A549 (cell line): Measurements from ENCODE around the gene CAMK2N2. TPM values are rescaled to one million over a fixed set of nuclear protein-coding genes. Genes with fewer than 3 reads are reported as not detected.

ENCODE experiments used
- ATAC-seq, 2 experiments: fragments of 200-7000 bp in 1 of 2; fragments of >200 bp in 1 of 2; cut with Nextera tagmentation in 1 of 2; cut with Tn5 transposase in 1 of 2; 3 replicates each; pipeline versions ENCODE4 v1.8.0 to v1.9.1; 2018 to 2020; ENCODE audit warnings: mild to moderate bottlenecking in 1 of 2, moderate library complexity in 1 of 2
- CTCF ChIA-PET: fragments of 300-600 bp; sonication (Branson Sonifier 250); formaldehyde crosslinking; extraction: SDS; loops from one replicate; lab custom pipeline; 2021; ENCODE audit warnings: antibody characterized with exemption, inconsistent platforms; lab: Yijun Ruan, JAX
- POLR2A ChIA-PET: fragments of 350-600 bp; formaldehyde crosslinking; extraction: SDS; loops from one replicate; lab custom pipeline; 2021; ENCODE audit warnings: antibody characterized with exemption, inconsistent platforms; lab: Yijun Ruan, JAX
- DNase-seq, 2 experiments: peaks; one replicate each; pipeline versions ENCODE4 v3.0.0 to v3.0.0-alpha.2; 2011 to 2016; ENCODE audit warnings: low read depth in 1 of 2, low spot score in 1 of 2
- FAIRE-seq: peaks from 2 replicates; lab custom pipeline; 2011; peaks lifted over from hg19 to GRCh38; lab: Jason Lieb, UNC
- H3K27ac ChIP-seq, 2 experiments: fragments of >200 bp; sonication (Bioruptor Twin); formaldehyde crosslinking; 3 replicates each; pipeline ENCODE4 v1.5.1; 2016 to 2017
- H3K4me1 ChIP-seq: fragments of >200 bp; sonication (Bioruptor Twin); formaldehyde crosslinking; 3 replicates; pipeline ENCODE4 v1.6.1; 2016
- H3K4me2 ChIP-seq: fragments of >200 bp; sonication (Bioruptor Twin); formaldehyde crosslinking; 3 replicates; pipeline ENCODE4 v1.6.1; 2016
- H3K4me3 ChIP-seq: fragments of >200 bp; sonication (Bioruptor Twin); formaldehyde crosslinking; 3 replicates; pipeline ENCODE4 v1.5.1; 2016
- H3K9me3 ChIP-seq: fragments of >200 bp; sonication (Bioruptor Twin); formaldehyde crosslinking; 3 replicates; pipeline ENCODE4 v1.6.1; 2016
- CTCF ChIP-seq: fragments of >200 bp; sonication (Bioruptor Twin); formaldehyde crosslinking; IDR thresholded peaks from 3 replicates; pipeline ENCODE4 v1.5.1; 2016
- E2F6 ChIP-seq: IDR thresholded peaks from 2 replicates; pipeline ENCODE4 v1.6.1; 2012; ENCODE audit warnings: low read depth, borderline replicate concordance
- EHF ChIP-seq: fragments of 250-450 bp; sonication (Bioruptor Pico); IDR thresholded peaks from 2 replicates; pipeline ENCODE4 v1.5.0; 2020; ENCODE audit warnings: mild to moderate bottlenecking
- ELK1 ChIP-seq: fragments of 150-350 bp; IDR thresholded peaks from 2 replicates; pipeline ENCODE4 v1.6.1; 2014; ENCODE audit warnings: low read depth, mild to moderate bottlenecking, low read length
- ESRRA ChIP-seq: fragments of 150-350 bp; IDR thresholded peaks from 2 replicates; pipeline ENCODE4 v1.6.1; 2014; ENCODE audit warnings: mild to moderate bottlenecking, low read length, borderline replicate concordance
- FOSL2 ChIP-seq, 2 experiments: fragments of 450-650 bp in 1 of 2; fragments of >200 bp in 1 of 2; sonication (Bioruptor Twin) in 1 of 2; formaldehyde crosslinking; IDR thresholded peaks; 2 replicates each; pipeline versions ENCODE4 v1.5.0 to v1.6.1; 2016 to 2020; ENCODE audit warnings: mild to moderate bottlenecking in 1 of 2, moderate library complexity in 1 of 2
- HDAC2 ChIP-seq: fragments of 200-600 bp; sonication (generic); IDR thresholded peaks from 2 replicates; pipeline ENCODE4 v1.6.1; 2016
- HEYL ChIP-seq: fragments of 250-450 bp; sonication (Bioruptor Pico); IDR thresholded peaks from 2 replicates; pipeline ENCODE4 v1.8.0; 2021; ENCODE audit warnings: mild to moderate bottlenecking, moderate library complexity
- HOXB13 ChIP-seq: fragments of 250-450 bp; sonication (Bioruptor Pico); IDR thresholded peaks from 2 replicates; pipeline ENCODE4 v1.5.0; 2020; ENCODE audit warnings: low read depth, mild to moderate bottlenecking, moderate library complexity
- HOXB5 ChIP-seq: fragments of 250-450 bp; sonication (Bioruptor Pico); IDR thresholded peaks from 2 replicates; pipeline ENCODE4 v1.5.0; 2020; ENCODE audit warnings: mild to moderate bottlenecking, moderate library complexity
- JUN ChIP-seq, 2 experiments: fragments of >200 bp; sonication (Bioruptor Twin); formaldehyde crosslinking; IDR thresholded peaks; 2 replicates in 1 of 2; 3 replicates in 1 of 2; pipeline ENCODE4 v1.6.1; 2016 to 2017
- MAZ ChIP-seq: fragments of 150-350 bp; IDR thresholded peaks from 2 replicates; pipeline ENCODE4 v1.6.1; 2014; ENCODE audit warnings: antibody characterized with exemption, low read depth, low read length, borderline replicate concordance
- NFE2L2 ChIP-seq: fragments of 150-350 bp; conservative IDR thresholded peaks from 2 replicates; pipeline ENCODE4 v1.6.1; 2014; ENCODE audit warnings: low read length
- NR3C1 ChIP-seq: fragments of >200 bp; sonication (Bioruptor Twin); formaldehyde crosslinking; IDR thresholded peaks from 3 replicates; pipeline ENCODE4 v1.6.1; 2017
- PHF8 ChIP-seq: fragments of 200-600 bp; sonication (generic); IDR thresholded peaks from 2 replicates; pipeline ENCODE4 v1.6.1; 2016; ENCODE audit warnings: low read depth, mild to moderate bottlenecking, antibody characterized with exemption, moderate library complexity, borderline replicate concordance
- POLR2A ChIP-seq: IDR thresholded peaks from 2 replicates; pipeline ENCODE4 v1.6.1; 2012; ENCODE audit warnings: mild to moderate bottlenecking, low read length
- RAD21 ChIP-seq, 2 experiments: fragments of >200 bp in 1 of 2; sonication (Bioruptor Twin) in 1 of 2; formaldehyde crosslinking in 1 of 2; IDR thresholded peaks in 1 of 2; conservative IDR thresholded peaks in 1 of 2; 2 replicates in 1 of 2; 3 replicates in 1 of 2; pipeline ENCODE4 v1.6.1; 2012 to 2018; ENCODE audit warnings: inconsistent platforms in 1 of 2
- RCOR1 ChIP-seq: fragments of 150-350 bp; IDR thresholded peaks from 2 replicates; pipeline ENCODE4 v1.6.1; 2014; ENCODE audit warnings: antibody characterized with exemption, low read length, low read depth
- TFCP2L1 ChIP-seq: fragments of 250-450 bp; sonication (Bioruptor Pico); IDR thresholded peaks from 2 replicates; pipeline ENCODE4 v1.5.0; 2021; ENCODE audit warnings: mild to moderate bottlenecking
- ZC3H11A ChIP-seq: fragments of 450-650 bp; IDR thresholded peaks from 2 replicates; pipeline ENCODE4 v1.6.1; 2014; ENCODE audit warnings: antibody characterized with exemption, mild to moderate bottlenecking
- WGBS: methylation state at CpG from one replicate; pipeline ENCODE4 v1.1.6; 2017; ENCODE audit errors: missing lambda C conversion rate; 5-methylcytosine and 5-hydroxymethylcytosine counted together
- polyA plus RNA-seq, 4 experiments: library from polyadenylated mRNA; depleted of rRNA in 3 of 4; stranded (reverse); fragments of >200 nt; fragmentation: RNase III in 1 of 4; extraction: RNeasy Plus Mini Kit Qiagen cat#74134 plus additional on column Dnase treatment in 1 of 4; gene quantifications; 2 replicates in 3 of 4; 3 replicates in 1 of 4; pipeline ENCODE4 v1.2.3, GENCODE V29; 2011 to 2017
- TF ChIP-seq, protein P1 (sequence below): fragments of >200 bp; sonication (Bioruptor Twin); formaldehyde crosslinking; IDR thresholded peaks from 2 replicates; pipeline ENCODE4 v1.6.1; 2016

CAMK2N2 gene
- polyA plus RNA-seq, 2 of the 4 experiments (the other 2 are of a cell fraction) = 0.05 to 0.71 TPM

DNA sequence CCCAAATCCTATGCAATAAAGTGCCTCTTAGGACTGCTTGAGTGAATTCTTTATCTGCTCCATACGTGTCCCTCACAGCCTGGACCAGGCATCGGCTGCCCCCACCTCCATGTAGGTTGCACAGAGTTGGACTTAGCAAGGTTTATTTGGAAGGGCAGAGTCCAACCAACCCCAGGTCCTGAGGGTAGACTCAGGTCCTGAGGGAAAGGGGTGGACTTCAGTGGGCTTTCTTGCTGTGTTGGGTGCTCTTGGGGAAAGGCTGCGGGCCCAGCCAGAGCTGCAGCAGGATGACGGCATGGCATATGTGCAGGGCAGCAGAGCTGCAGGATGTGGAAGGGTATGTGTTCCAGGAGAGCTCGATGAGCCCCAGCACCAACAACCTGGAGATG is 19.1 kb downstream of the CAMK2N2 start:
- no peak overlapping the region for H3K4me3 ChIP-seq
- H3K4me1 ChIP-seq = no peaks in the 10 kb centered on the region; the same call in 2 of the 3 replicates
- FAIRE-seq (no peak), DNase-seq (no peak), ATAC-seq (no peak)
- POLR2A ChIA-PET = no interaction called here
- no peak overlapping the region for H3K27ac ChIP-seq
- WGBS = 88% methylated on average over 4 of the region's 5 CpGs
- CTCF ChIA-PET = interaction anchor here (1.0 kb wide), 1 partner anchor 14 kb away, joined by 5 read pairs; no protein-coding TSS in a partner anchor
- H3K4me2 ChIP-seq = no peak overlapping the region
- no peaks in the 10 kb centered on the region for H3K9me3 ChIP-seq
- no peak for TF ChIP-seq RCOR1
- TF ChIP-seq EHF (CRISPR knock-in tag) = no peak
- TF ChIP-seq NR3C1 = no peak
- TF ChIP-seq, protein P1, sequence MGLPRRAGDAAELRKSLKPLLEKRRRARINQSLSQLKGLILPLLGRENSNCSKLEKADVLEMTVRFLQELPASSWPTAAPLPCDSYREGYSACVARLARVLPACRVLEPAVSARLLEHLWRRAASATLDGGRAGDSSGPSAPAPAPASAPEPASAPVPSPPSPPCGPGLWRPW = no peak
- no peak for TF ChIP-seq HDAC2
- no peak for TF ChIP-seq HOXB13 (CRISPR knock-in tag)
- no peak for TF ChIP-seq PHF8
- TF ChIP-seq ELK1 = no peak
- TF ChIP-seq ZC3H11A = no peak
- no peak for TF ChIP-seq HEYL
- no peak for TF ChIP-seq FOSL2 (IDR thresholded peaks at IDR 0.05)
- no peak for TF ChIP-seq FOSL2 (CRISPR knock-in tag; IDR thresholded peaks at IDR 0.05)
- TF ChIP-seq E2F6 = no peak
- no peak for TF ChIP-seq MAZ
- no peak for TF ChIP-seq NFE2L2
- TF ChIP-seq TFCP2L1 (CRISPR knock-in tag) = no peak

GRCh38 chr3:184241447-184242296 is 19.7 kb downstream of the CAMK2N2 start:
- FAIRE-seq (no peak), ATAC-seq (peak; percentile 50 to 71; a peak in 4 of 6 replicates), DNase-seq (peak in 1 of 2 experiments; percentile 25)
- Histone ChIP-seq H3K4me2 (no peak overlapping the region), H3K9me3 (no peaks in the 10 kb centered on the region), H3K4me1 (no peaks in the 10 kb centered on the region), H3K27ac (no peak overlapping the region), H3K4me3 (no peak overlapping the region)
- 89% methylated on average over 20 of the region's 46 CpGs for whole genome bisulfite sequencing
- CTCF ChIA-PET = interaction anchor here (1.0 to 2.5 kb wide), 3 partner anchors 13 to 346 kb away, joined by 3 to 7 read pairs (median 5); no protein-coding TSS in a partner anchor
- TF ChIP-seq CTCF = peak; percentile 9; the same call in 1 of the 3 replicates
- no peak for TF ChIP-seq HOXB5 (CRISPR knock-in tag)
- TF ChIP-seq JUN (IDR thresholded peaks at IDR 0.05) = no peak
- TF ChIP-seq RAD21 (conservative IDR thresholded peaks at IDR 0.05 in 1 of 2, IDR thresholded peaks at IDR 0.05 in 1 of 2) = 0 out of 5 replicates have a peak, but pooled peaks have one; percentile 14 to 24
- TF ChIP-seq ESRRA = no peak
- TF ChIP-seq POLR2A = no peak
- POLR2A ChIA-PET = no interaction called here
